WTC11 (cell line): Measurements from ENCODE around the gene SETX.

Source experiments
- ATF2 ChIP-seq: sonication (generic); formaldehyde crosslinking; IDR thresholded peaks from 2 replicates; pipeline ENCODE4 v1.8.1; 2022; ENCODE audit warnings: low read depth, missing genetic modification reagents, borderline replicate concordance
- CBFB ChIP-seq: sonication (generic); formaldehyde crosslinking; IDR thresholded peaks from 2 replicates; pipeline ENCODE4 v1.8.1; 2022; ENCODE audit warnings: mild to moderate bottlenecking, low read depth, missing genetic modification reagents
- E2F5 ChIP-seq: sonication (generic); formaldehyde crosslinking; IDR thresholded peaks from 2 replicates; pipeline ENCODE4 v1.8.1; 2022; ENCODE audit warnings: mild to moderate bottlenecking, moderate library complexity, missing genetic modification reagents
- HMGXB4 ChIP-seq: sonication (generic); formaldehyde crosslinking; IDR thresholded peaks from 2 replicates; pipeline ENCODE4 v1.8.1; 2023; ENCODE audit warnings: mild to moderate bottlenecking, moderate library complexity, missing genetic modification reagents
- KAT7 ChIP-seq: sonication (generic); formaldehyde crosslinking; IDR thresholded peaks from 2 replicates; pipeline ENCODE4 v1.8.1; 2023; ENCODE audit warnings: missing genetic modification reagents, mild to moderate bottlenecking, borderline replicate concordance
- MAX ChIP-seq: sonication (generic); formaldehyde crosslinking; IDR thresholded peaks from 2 replicates; pipeline ENCODE4 v1.8.0; 2022; ENCODE audit warnings: mild to moderate bottlenecking, missing genetic modification reagents
- NR3C1 ChIP-seq: sonication (generic); formaldehyde crosslinking; conservative IDR thresholded peaks from 2 replicates; pipeline ENCODE4 v1.8.1; 2023; ENCODE audit warnings: low read depth, mild to moderate bottlenecking, missing genetic modification reagents
- TP53 ChIP-seq: sonication (generic); formaldehyde crosslinking; IDR thresholded peaks from 2 replicates; pipeline ENCODE4 v1.8.1; 2023; ENCODE audit warnings: mild to moderate bottlenecking, missing genetic modification reagents
- USF1 ChIP-seq: sonication (generic); formaldehyde crosslinking; IDR thresholded peaks from 2 replicates; pipeline ENCODE4 v1.8.0; 2022; ENCODE audit warnings: mild to moderate bottlenecking, missing genetic modification reagents
- USF2 ChIP-seq: sonication (generic); formaldehyde crosslinking; IDR thresholded peaks from 2 replicates; pipeline ENCODE4 v1.8.1; 2023; ENCODE audit warnings: mild to moderate bottlenecking, missing genetic modification reagents, moderate library complexity
- TF ChIP-seq, protein P1 (sequence below): fragments of 200-600 bp; IDR thresholded peaks from 2 replicates; pipeline ENCODE4 v1.8.0; 2022; ENCODE audit warnings: antibody characterized with exemption
- TF ChIP-seq, protein P2 (sequence below): sonication (generic); formaldehyde crosslinking; IDR thresholded peaks from 2 replicates; pipeline ENCODE4 v1.8.0; 2022; ENCODE audit warnings: mild to moderate bottlenecking, missing genetic modification reagents
- TF ChIP-seq, protein P3 (sequence below): sonication (generic); formaldehyde crosslinking; IDR thresholded peaks from 2 replicates; pipeline ENCODE4 v1.8.1; 2022; ENCODE audit warnings: mild to moderate bottlenecking, missing genetic modification reagents, moderate library complexity, borderline replicate concordance

GRCh38 chr9:132235894-132236661 lies 118.7 kb downstream of the SETX start:
- TF ChIP-seq, protein P1, sequence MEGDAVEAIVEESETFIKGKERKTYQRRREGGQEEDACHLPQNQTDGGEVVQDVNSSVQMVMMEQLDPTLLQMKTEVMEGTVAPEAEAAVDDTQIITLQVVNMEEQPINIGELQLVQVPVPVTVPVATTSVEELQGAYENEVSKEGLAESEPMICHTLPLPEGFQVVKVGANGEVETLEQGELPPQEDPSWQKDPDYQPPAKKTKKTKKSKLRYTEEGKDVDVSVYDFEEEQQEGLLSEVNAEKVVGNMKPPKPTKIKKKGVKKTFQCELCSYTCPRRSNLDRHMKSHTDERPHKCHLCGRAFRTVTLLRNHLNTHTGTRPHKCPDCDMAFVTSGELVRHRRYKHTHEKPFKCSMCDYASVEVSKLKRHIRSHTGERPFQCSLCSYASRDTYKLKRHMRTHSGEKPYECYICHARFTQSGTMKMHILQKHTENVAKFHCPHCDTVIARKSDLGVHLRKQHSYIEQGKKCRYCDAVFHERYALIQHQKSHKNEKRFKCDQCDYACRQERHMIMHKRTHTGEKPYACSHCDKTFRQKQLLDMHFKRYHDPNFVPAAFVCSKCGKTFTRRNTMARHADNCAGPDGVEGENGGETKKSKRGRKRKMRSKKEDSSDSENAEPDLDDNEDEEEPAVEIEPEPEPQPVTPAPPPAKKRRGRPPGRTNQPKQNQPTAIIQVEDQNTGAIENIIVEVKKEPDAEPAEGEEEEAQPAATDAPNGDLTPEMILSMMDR, result peak; percentile 94
- TF ChIP-seq E2F5 (CRISPR knock-in tag) (no peak), USF2 (CRISPR knock-in tag) (peak; percentile 35; the same call in 1 of the 2 replicates), NR3C1 (CRISPR knock-in tag) (no peak), TP53 (CRISPR knock-in tag) (no peak), HMGXB4 (no peak), KAT7 (CRISPR knock-in tag) (no peak), CBFB (CRISPR knock-in tag) (no peak), ATF2 (CRISPR knock-in tag) (no peak), MAX (CRISPR knock-in tag) (no peak; the same call in 1 of the 2 replicates), USF1 (CRISPR knock-in tag) (no peak)
- TF ChIP-seq, protein P2, sequence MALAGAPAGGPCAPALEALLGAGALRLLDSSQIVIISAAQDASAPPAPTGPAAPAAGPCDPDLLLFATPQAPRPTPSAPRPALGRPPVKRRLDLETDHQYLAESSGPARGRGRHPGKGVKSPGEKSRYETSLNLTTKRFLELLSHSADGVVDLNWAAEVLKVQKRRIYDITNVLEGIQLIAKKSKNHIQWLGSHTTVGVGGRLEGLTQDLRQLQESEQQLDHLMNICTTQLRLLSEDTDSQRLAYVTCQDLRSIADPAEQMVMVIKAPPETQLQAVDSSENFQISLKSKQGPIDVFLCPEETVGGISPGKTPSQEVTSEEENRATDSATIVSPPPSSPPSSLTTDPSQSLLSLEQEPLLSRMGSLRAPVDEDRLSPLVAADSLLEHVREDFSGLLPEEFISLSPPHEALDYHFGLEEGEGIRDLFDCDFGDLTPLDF (CRISPR knock-in tag), result no peak
- TF ChIP-seq, protein P3, sequence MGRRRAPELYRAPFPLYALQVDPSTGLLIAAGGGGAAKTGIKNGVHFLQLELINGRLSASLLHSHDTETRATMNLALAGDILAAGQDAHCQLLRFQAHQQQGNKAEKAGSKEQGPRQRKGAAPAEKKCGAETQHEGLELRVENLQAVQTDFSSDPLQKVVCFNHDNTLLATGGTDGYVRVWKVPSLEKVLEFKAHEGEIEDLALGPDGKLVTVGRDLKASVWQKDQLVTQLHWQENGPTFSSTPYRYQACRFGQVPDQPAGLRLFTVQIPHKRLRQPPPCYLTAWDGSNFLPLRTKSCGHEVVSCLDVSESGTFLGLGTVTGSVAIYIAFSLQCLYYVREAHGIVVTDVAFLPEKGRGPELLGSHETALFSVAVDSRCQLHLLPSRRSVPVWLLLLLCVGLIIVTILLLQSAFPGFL (CRISPR knock-in tag), result no peak
